Stimulated activated CD4-positive, alpha-beta T cell treated with anti-CD3 and anti-CD28 coated beads, Interleukin-1b, Interleukin-23, amount 100 ng/mL, for 4 hours (primary cell): ENCODE measurements around the gene NDUFV3.
"Not testable (repeated sequence)": the region's sequence is repeated elsewhere in the genome, so short reads cannot be mapped to it uniquely, and the experiment has no call there.

ENCODE experiments used
- DNase-seq, 2 donors: peaks; one replicate each; pipeline ENCODE4 v3.0.0-alpha.2; 2020; ENCODE audit warnings: low read depth in 2 of 2

Gene NDUFV3

GRCh38 chr21:42892931-42893755, at the start of gene NDUFV3:
Gene NDUFV3, plus strand, starts transcription at chr21:42893309. Its CDS starts 25 bp downstream, at chr21:42893334.
- DNase-seq: peak; percentile 100

- DNase-seq: no peak
These were observed 48.5 kb upstream of the NDUFV3 start for GRCh38 chr21:42844411-42845113.

DNA sequence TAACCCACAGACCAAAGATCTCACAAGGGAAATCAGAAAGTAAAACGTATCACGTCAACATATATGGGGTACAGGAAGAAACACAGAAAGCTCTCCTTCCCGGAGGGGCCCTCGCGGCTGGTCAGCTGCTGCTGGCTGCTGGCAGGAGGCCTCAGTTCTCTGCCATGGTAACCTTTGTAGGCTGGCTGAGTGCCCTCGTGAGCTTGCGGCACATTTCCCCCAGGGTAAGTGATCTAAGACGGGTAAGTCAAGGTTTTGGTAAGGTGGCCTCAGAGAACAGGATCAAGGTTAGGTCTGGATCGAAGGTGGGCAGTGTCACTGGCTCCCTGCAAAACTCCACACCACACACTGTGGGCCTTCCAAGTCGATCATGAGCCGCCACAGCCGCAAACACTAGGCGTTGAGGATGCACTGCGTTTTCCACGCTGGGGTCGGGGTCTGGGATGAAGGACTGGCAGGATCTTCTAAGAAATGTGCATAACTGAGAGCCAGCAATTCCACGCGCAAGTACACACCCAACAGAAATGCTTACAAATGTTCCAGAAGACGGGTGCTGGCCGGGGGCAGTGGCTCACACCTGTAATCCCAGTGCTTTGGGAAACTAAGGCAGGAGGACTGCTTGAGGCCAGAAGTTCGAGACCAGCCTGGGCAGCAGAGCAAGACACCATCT, 47.7 kb upstream of the NDUFV3 start:
- no peak for DNase-seq

DNA sequence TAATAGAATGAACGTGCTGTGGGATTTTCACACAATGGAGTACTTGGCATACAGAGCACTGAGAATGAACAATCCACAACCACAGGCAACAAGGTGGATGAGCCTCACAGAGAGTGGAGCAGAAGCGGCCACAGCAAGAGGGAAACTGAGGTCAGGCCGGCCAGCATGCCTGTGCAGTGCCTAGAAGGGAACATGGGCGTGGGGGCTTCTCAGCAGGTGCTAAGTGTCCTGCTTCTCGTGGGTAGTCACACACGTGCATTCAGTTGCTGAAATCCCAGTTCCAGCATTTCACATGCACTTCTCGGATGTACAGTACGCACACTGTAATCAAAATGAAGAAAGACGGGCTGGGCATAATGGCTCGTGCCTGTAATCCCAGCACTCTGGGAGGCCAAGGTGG, 46.9 kb upstream of the NDUFV3 start:
- no peak for DNase-seq

DNA sequence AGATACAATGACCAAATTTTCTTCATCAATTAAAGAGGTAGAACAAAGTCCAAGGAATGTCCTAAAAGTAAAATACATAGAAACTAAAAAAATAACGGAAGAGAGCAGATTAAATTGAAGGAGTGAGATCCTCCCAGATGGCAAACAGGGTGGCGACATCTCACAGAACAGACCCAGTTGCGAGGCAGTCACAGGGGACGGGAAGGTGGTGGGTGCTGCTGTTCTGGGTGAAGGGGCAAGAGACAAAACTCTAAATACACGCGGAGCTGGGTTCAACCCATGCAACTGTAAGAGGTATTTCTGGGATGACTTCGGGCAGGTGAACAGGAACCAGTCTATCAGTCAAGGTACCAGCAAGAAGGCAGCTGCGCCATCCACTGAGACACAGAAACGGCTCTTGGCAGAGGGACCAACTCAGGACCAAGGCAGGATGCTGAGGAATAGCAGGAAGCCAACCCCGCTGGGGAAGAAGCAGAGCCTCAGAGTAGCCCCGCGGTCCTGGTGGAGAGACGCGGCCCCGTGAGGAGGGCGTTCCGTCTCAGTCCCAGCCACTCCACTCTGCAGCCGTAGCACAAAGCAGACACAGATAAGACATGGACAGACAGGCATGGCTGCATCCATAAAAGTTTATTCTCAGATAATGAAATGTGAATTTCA, 45.9 kb upstream of the NDUFV3 start:
- DNase-seq: no peak

- DNase-seq: no peak
These were observed 45.4 kb upstream of the NDUFV3 start for GRCh38 chr21:42847726-42848125.

- not testable (repeated sequence) for DNase-seq
These were observed 44.8 kb upstream of the NDUFV3 start for GRCh38 chr21:42848144-42848931.

DNA sequence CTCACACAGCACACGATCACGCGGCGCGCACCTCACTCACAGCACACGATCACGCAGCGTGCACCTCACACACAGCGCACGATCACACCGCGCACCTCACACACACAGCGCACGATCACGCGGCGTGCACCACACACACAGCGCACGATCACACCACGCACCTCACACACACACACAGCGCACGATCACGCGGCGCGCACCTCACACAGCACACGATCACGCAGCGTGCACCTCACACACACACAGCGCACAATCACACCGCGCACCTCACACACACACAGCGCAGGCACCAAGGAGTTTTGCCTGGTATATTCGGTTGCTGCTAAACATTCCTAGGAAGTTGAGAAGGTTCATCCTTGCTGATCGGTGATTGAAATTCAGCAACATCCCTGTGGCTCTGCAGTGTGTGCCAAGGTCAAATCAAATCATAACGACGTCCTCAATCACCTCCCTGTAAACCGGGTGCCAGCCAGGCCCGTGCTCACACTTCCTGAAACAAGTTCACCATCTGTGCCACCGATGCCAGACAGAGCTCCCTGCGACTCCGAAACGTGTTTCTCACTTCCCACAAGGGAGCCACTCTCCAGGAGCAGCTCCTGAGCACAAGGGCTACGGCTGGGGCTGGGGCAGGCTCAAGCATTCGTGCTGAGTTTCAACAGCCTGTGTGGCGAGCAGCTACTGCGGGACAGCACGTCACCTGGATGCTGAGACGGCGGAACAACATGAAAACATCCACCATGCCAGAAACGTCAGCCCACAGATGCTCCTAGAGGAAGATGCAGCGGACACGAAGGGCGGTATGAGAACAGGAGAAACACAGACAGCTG, 44.0 kb upstream of the NDUFV3 start:
- DNase-seq: no peak

DNA sequence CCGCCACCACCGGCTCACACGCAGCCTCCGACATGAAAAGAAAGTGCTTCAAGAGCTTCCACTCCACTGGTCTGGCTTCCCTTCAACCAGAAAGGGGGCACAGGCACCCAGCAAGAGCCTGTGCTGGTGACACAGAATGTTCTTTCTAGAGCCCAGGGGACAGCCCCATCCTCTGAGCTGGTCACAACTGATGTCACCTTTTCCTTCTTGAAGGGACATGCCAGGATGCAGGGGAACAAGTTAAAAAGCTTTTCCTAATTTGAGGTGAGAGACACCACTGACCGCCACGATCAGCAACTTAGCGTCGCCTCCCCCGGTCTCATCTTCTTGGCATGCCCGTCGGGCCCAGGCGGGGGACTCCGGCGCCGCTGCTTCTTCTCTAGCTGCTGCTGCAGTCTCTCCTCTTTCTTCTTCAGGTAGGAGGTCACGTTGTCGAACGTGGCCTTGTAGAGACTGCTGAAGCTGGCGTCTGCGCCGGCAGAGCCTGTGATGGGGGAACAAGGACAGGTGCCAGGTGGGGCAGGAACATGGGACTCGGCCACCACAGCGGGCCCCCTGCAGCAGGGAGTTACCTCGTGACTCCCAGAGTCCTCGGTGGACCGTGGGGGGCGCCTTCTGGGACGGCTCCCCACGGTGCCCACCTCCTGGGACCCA, 43.2 kb upstream of the NDUFV3 start:
- DNase-seq: no peak

GRCh38 chr21:42850463-42850862, 42.6 kb upstream of the NDUFV3 start:
- DNase-seq: no peak

DNA sequence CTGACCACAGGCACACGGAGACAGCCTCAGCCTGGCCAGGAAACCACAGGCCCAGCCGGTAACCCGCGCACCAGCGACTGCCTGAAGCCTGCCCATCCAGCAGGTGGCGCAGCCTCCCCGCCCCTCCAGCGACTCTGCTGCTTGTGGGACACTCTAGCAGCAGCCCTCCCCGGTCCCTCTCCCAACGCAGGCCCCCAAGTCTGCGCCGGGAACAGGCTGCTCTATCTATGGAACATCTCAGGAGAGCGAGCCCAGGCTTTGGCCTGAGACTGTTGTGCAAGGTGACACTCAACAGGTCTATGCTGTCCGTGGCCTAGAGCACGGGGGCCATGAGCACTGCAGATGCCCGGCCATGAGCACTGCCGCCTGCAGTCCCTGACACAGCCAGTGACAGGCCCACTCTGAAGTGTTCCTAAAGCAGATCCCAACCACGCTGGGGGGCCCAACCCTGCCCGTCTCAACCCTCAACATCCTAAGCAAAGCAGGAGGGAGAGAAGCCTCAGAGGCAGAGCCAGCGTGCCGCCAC, 42.2 kb upstream of the NDUFV3 start:
- peak in 1 of 2 donors; percentile 37 for DNase-seq

- no peak for DNase-seq
These were observed 41.1 kb upstream of the NDUFV3 start for GRCh38 chr21:42851812-42852665.

DNA sequence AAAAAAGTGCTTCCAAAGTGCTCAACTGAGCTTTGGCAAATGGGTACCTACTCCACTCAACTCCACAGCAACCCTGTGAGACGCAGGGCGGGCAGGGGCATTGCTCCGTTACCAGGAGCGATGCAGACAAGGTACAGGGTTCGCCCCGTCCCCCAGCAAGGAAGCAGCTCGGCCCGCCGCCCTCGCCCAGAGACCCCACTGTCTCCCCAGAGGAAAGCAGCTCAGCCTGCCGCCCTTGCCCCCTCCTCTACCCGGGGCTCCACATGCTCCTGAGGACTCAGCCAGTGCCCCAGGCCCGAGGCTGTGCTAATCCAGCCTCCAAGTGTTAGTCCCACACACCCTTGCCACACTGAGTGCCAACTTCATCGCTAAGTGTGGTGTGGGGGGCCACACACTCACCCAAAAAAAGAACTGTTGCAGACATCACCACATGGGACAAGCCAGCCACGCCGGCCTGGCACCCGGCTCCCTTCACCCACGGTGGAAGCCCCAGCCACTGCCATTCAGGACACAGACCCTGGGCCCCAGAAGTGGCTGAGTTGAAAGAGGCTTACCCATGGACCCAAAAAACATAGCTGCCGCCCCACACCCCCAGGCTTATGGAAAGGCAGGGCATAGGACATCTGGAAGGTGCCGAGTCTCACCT, 40.1 kb upstream of the NDUFV3 start:
- no peak for DNase-seq

GRCh38 chr21:42853621-42854020, 39.5 kb upstream of the NDUFV3 start:
- no peak for DNase-seq

GRCh38 chr21:42854246-42855010, 38.7 kb upstream of the NDUFV3 start:
- no peak for DNase-seq

GRCh38 chr21:42855171-42855936, 37.8 kb upstream of the NDUFV3 start:
- no peak for DNase-seq

GRCh38 chr21:42855937-42856335, 37.2 kb upstream of the NDUFV3 start:
- DNase-seq: no peak
